ENCODE data around the gene CDH2.

Gene CDH2

GRCh38 chr18:27985832-27986231 lies 191.1 kb downstream of the CDH2 start:
- H4K8ac ChIP-seq (ENCODE audit: low read depth, low read length): no peak overlapping the region
- no peak overlapping the region for H3K18ac ChIP-seq (ENCODE audit: low read length)
- H2BK120ac ChIP-seq (ENCODE audit: insufficient read depth, low read length, poor library complexity): no peak overlapping the region
- H3K4me1 ChIP-seq (ENCODE audit: control insufficient read depth in 1 of 2, insufficient read depth in 2 of 2, low read length in 2 of 2): no peaks in the 10 kb centered on the region
- no peaks in the 10 kb centered on the region for H3K9me3 ChIP-seq (ENCODE audit: insufficient read depth, low read depth, low read length)
- H2BK12ac ChIP-seq (ENCODE audit: low read length): no peak overlapping the region
- H3K9ac ChIP-seq (ENCODE audit: low read length): no peak overlapping the region
- no peak overlapping the region for H2BK5ac ChIP-seq (ENCODE audit: low read depth, low read length, poor library complexity)
- no peak overlapping the region for H4K12ac ChIP-seq (ENCODE audit: low read depth, low read length)
- H2AFZ ChIP-seq (ENCODE audit: insufficient read depth, low read length, poor library complexity): no peak overlapping the region
- H3K79me1 ChIP-seq (ENCODE audit: low read length): no peaks in the 10 kb centered on the region
- no peak overlapping the region for H3K27ac ChIP-seq (ENCODE audit: low read depth, low read length)
- H3K36me3 ChIP-seq (ENCODE audit: control insufficient read depth in 1 of 2, insufficient read depth in 2 of 2, low read length in 2 of 2): no peaks in the 10 kb centered on the region
- no CpG with 5 or more reads among the region's 7 CpGs for WGBS (ENCODE audit: extremely low coverage, insufficient coverage, insufficient read length)
- no peak overlapping the region for H3K4me2 ChIP-seq (ENCODE audit: low read length)
- no peak for DNase-seq
- H3K14ac ChIP-seq (ENCODE audit: low read length): no peak overlapping the region
- H2AK5ac ChIP-seq (ENCODE audit: low read length): no peak overlapping the region
- H3K27me3 ChIP-seq (ENCODE audit: insufficient read depth, low read length): no peaks in the 10 kb centered on the region
- H3K4ac ChIP-seq (ENCODE audit: low read depth, low read length): no peak overlapping the region
- H4K91ac ChIP-seq (ENCODE audit: low read depth, low read length): no peak overlapping the region
- H3K79me2 ChIP-seq (ENCODE audit: control insufficient read depth, insufficient read depth, low read length, poor library complexity): no peaks in the 10 kb centered on the region
- no peak overlapping the region for H3K23ac ChIP-seq (ENCODE audit: low read length)
- H3K4me3 ChIP-seq (ENCODE audit: low read depth, low read length): no peak overlapping the region

DNA sequence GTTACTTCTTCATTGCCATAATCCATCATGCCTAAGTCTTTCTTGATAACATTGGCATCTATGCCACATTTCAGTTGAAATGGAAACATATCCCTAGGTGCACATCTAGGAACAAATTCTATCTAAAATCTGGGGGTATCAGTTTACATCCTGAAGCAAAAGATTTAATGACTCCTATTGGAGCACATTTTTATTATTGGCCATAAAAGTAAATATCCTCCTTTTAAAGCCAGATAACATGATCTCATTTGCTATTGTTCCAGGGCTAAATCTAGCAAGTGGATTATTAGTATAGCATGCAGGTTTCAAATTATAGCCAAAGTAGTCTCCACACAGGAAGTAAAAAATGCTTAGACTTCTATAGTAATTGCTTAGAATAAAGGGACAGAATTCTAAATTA lies 193.2 kb downstream of the CDH2 start:
- Histone ChIP-seq H3K4me2 (ENCODE audit: low read length) (no peak overlapping the region), H3K79me1 (ENCODE audit: low read length) (no peaks in the 10 kb centered on the region), H3K79me2 (ENCODE audit: control insufficient read depth, insufficient read depth, low read length, poor library complexity) (no peaks in the 10 kb centered on the region), H3K27me3 (ENCODE audit: insufficient read depth, low read length) (no peaks in the 10 kb centered on the region), H4K12ac (ENCODE audit: low read depth, low read length) (no peak overlapping the region), H2BK12ac (ENCODE audit: low read length) (no peak overlapping the region), H3K18ac (ENCODE audit: low read length) (no peak overlapping the region), H3K9me3 (ENCODE audit: insufficient read depth, low read depth, low read length) (no peaks in the 10 kb centered on the region), H3K14ac (ENCODE audit: low read length) (no peak overlapping the region), H2BK120ac (ENCODE audit: insufficient read depth, low read length, poor library complexity) (no peak overlapping the region), H2BK5ac (ENCODE audit: low read depth, low read length, poor library complexity) (no peak overlapping the region), H3K36me3 (ENCODE audit: control insufficient read depth in 1 of 2, insufficient read depth in 2 of 2, low read length in 2 of 2) (no peaks in the 10 kb centered on the region), H2AFZ (ENCODE audit: insufficient read depth, low read length, poor library complexity) (no peak overlapping the region), H2AK5ac (ENCODE audit: low read length) (no peak overlapping the region), H4K91ac (ENCODE audit: low read depth, low read length) (no peak overlapping the region), H4K8ac (ENCODE audit: low read depth, low read length) (no peak overlapping the region), H3K4ac (ENCODE audit: low read depth, low read length) (no peak overlapping the region), H3K4me1 (ENCODE audit: control insufficient read depth in 1 of 2, insufficient read depth in 2 of 2, low read length in 2 of 2) (no peaks in the 10 kb centered on the region), H3K27ac (ENCODE audit: low read depth, low read length) (no peak overlapping the region), H3K23ac (ENCODE audit: low read length) (no peak overlapping the region), H3K4me3 (ENCODE audit: low read depth, low read length) (no peak overlapping the region), H3K9ac (ENCODE audit: low read length) (no peak overlapping the region)
- DNase-seq: no peak

DNA sequence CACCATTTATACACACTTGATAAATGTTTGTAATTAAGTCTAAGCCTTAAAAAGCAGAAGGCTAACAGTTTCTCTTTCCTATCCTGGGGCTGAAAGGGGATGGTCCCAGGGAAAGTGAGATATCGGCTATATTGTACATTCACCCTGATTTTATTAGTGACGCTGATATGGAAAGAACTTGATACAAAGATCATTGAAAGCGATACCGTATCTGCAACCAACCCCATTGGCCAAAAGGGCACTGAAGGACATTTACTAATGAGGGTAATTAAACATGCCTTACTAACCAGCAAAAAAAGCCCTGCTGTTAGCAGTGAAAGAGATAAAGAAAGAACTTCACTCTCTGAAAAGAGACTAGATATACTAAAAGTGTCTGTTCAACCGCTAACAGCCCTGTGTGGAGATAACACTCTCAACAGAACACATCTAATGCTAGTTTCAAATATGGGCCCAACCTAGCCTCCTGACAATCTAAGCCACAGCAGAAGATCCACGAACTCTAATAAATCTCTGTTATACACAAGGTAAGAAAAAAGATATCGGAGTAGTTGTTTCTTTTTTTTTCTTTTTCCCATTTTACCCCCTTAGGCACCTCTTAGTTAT lies 200.0 kb downstream of the CDH2 start:
- Histone ChIP-seq H2BK5ac (ENCODE audit: low read depth, low read length, poor library complexity) (no peak overlapping the region), H3K27ac (ENCODE audit: low read depth, low read length) (no peak overlapping the region), H3K14ac (ENCODE audit: low read length) (no peak overlapping the region), H3K79me1 (ENCODE audit: low read length) (no peaks in the 10 kb centered on the region), H3K27me3 (ENCODE audit: insufficient read depth, low read length) (no peaks in the 10 kb centered on the region), H4K8ac (ENCODE audit: low read depth, low read length) (no peak overlapping the region), H2AFZ (ENCODE audit: insufficient read depth, low read length, poor library complexity) (no peak overlapping the region), H3K79me2 (ENCODE audit: control insufficient read depth, insufficient read depth, low read length, poor library complexity) (no peaks in the 10 kb centered on the region), H2BK12ac (ENCODE audit: low read length) (no peak overlapping the region), H3K23ac (ENCODE audit: low read length) (no peak overlapping the region), H3K18ac (ENCODE audit: low read length) (no peak overlapping the region), H3K4me2 (ENCODE audit: low read length) (no peak overlapping the region), H2BK120ac (ENCODE audit: insufficient read depth, low read length, poor library complexity) (no peak overlapping the region), H4K91ac (ENCODE audit: low read depth, low read length) (no peak overlapping the region), H3K4me3 (ENCODE audit: low read depth, low read length) (no peak overlapping the region), H3K9ac (ENCODE audit: low read length) (no peak overlapping the region), H3K36me3 (ENCODE audit: control insufficient read depth in 1 of 2, insufficient read depth in 2 of 2, low read length in 2 of 2) (peaks cover 0 to 4% of the 10 kb centered on the region in 2 experiments), H3K4me1 (ENCODE audit: control insufficient read depth in 1 of 2, insufficient read depth in 2 of 2, low read length in 2 of 2) (peaks cover 0 to 2% of the 10 kb centered on the region in 2 experiments), H3K9me3 (ENCODE audit: insufficient read depth, low read depth, low read length) (peaks cover 4% of the 10 kb centered on the region), H3K4ac (ENCODE audit: low read depth, low read length) (no peak overlapping the region), H4K12ac (ENCODE audit: low read depth, low read length) (no peak overlapping the region), H2AK5ac (ENCODE audit: low read length) (no peak overlapping the region)
- DNase-seq: no peak
- no CpG with 5 or more reads among the region's 7 CpGs for WGBS (ENCODE audit: extremely low coverage, insufficient coverage, insufficient read length)

GRCh38 chr18:27970321-27970720 lies 206.6 kb downstream of the CDH2 start:
- Histone ChIP-seq H3K4me1 (ENCODE audit: control insufficient read depth in 1 of 2, insufficient read depth in 2 of 2, low read length in 2 of 2) (peaks cover 6 to 7% of the 10 kb centered on the region in 2 experiments), H3K14ac (ENCODE audit: low read length) (no peak overlapping the region), H3K27me3 (ENCODE audit: insufficient read depth, low read length) (no peaks in the 10 kb centered on the region)

More at GRCh38 chr18:27970321-27970720, 206.6 kb downstream of the CDH2 start:
- Histone ChIP-seq H3K79me2 (ENCODE audit: control insufficient read depth, insufficient read depth, low read length, poor library complexity) (no peaks in the 10 kb centered on the region), H3K23ac (ENCODE audit: low read length) (no peak overlapping the region), H3K9me3 (ENCODE audit: insufficient read depth, low read depth, low read length) (peaks cover 1% of the 10 kb centered on the region), H3K27ac (ENCODE audit: low read depth, low read length) (no peak overlapping the region), H2AK5ac (ENCODE audit: low read length) (no peak overlapping the region), H2BK120ac (ENCODE audit: insufficient read depth, low read length, poor library complexity) (no peak overlapping the region), H3K18ac (ENCODE audit: low read length) (no peak overlapping the region), H2AFZ (ENCODE audit: insufficient read depth, low read length, poor library complexity) (no peak overlapping the region), H2BK12ac (ENCODE audit: low read length) (no peak overlapping the region), H3K9ac (ENCODE audit: low read length) (no peak overlapping the region), H3K4me2 (ENCODE audit: low read length) (no peak overlapping the region), H4K91ac (ENCODE audit: low read depth, low read length) (no peak overlapping the region), H4K12ac (ENCODE audit: low read depth, low read length) (no peak overlapping the region), H3K36me3 (ENCODE audit: control insufficient read depth in 1 of 2, insufficient read depth in 2 of 2, low read length in 2 of 2) (peaks cover 0 to under 1% of the 10 kb centered on the region in 2 experiments), H3K4ac (ENCODE audit: low read depth, low read length) (no peak overlapping the region), H3K79me1 (ENCODE audit: low read length) (no peaks in the 10 kb centered on the region), H3K4me3 (ENCODE audit: low read depth, low read length) (no peak overlapping the region), H2BK5ac (ENCODE audit: low read depth, low read length, poor library complexity) (no peak overlapping the region), H4K8ac (ENCODE audit: low read depth, low read length) (no peak overlapping the region)
- WGBS (ENCODE audit: extremely low coverage, insufficient coverage, insufficient read length): no CpG with 5 or more reads among the region's 1 CpG
- DNase-seq: no peak

All from trophoblast cell (in vitro differentiated cells and primary cell).